IPS-18a (cell line): ENCODE measurements around the gene CENPO.

Source experiments
- H3K27ac ChIP-seq: one replicate; pipeline ENCODE4 v1.5.1; 2013; ENCODE audit warnings: low read length
- H3K27me3 ChIP-seq: one replicate; pipeline ENCODE4 v1.6.1; 2013; ENCODE audit warnings: mild to moderate bottlenecking, low read length; ENCODE audit not compliant: control insufficient read depth, insufficient read depth
- H3K36me3 ChIP-seq: one replicate; pipeline ENCODE4 v1.6.1; 2013; ENCODE audit warnings: low read depth, low read length; ENCODE audit not compliant: control insufficient read depth
- H3K4me1 ChIP-seq: one replicate; pipeline ENCODE4 v1.6.1; 2013; ENCODE audit warnings: low read depth, low read length; ENCODE audit not compliant: control insufficient read depth
- H3K4me3 ChIP-seq: one replicate; pipeline ENCODE4 v1.5.1; 2013; ENCODE audit warnings: low read length
- H3K9ac ChIP-seq: one replicate; pipeline ENCODE4 v1.6.1; 2013; ENCODE audit warnings: mild to moderate bottlenecking, low read length, moderate library complexity
- H3K9me3 ChIP-seq: one replicate; pipeline ENCODE4 v1.6.1; 2013; ENCODE audit warnings: low read depth, low read length; ENCODE audit not compliant: control insufficient read depth

Gene CENPO

DNA sequence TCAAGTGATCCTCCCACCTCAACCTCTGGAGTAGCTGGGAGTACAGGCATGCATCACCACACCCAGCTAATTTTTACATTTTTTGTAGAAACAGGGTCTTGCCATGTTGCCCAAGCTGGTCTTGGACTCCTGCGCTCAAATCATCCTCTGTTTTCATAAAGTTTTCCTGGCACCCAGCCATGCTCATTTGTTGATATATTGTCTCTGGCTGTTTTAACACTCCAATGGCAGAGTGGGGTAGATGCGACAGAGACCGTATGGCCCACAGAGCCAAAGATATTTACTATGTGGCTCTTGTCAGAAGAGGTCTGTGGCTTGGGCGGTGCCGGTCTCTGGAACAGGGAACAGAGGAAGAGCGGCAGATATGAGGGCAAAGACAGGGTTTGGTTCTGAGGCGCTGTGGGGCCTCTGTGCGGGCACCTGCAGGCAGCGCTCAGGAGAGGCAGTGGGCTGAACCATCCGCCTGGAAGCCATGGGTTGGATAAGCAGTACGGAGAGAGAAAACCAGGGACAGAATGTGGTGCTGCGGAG lies 50.2 kb downstream of the CENPO start:
- no peak overlapping the region for H3K9ac ChIP-seq
- H3K4me3 ChIP-seq = no peak overlapping the region
- H3K36me3 ChIP-seq = no peaks in the 10 kb centered on the region
- no peaks in the 10 kb centered on the region for H3K9me3 ChIP-seq
- no peaks in the 10 kb centered on the region for H3K4me1 ChIP-seq
- H3K27ac ChIP-seq = no peak overlapping the region
- H3K27me3 ChIP-seq = no peaks in the 10 kb centered on the region

- Histone ChIP-seq H3K36me3 (no peaks in the 10 kb centered on the region), H3K9ac (no peak overlapping the region)
Measured at GRCh38 chr2:24844023-24844685, 50.9 kb downstream of the CENPO start.

DNA sequence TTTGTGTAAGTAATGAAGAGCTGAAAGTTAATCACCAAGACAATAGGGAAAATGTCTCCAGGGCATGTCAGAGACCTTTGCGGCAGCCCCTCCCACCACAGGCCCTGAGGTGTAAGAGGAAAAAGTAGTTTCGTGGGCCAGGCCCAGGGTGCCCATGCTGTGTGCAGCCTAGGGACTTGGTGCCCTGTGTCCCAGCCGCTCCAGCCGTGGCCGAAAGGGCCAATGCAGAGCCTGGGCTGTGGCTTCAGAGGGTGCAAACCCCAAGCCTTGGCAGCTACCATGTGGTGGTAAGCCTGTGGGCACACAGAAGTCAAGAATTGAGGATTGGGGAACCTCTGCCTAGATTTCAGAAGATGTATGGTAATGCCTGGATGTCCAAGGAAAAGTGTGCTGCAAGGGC lies 52.5 kb downstream of the CENPO start:
- H3K36me3 ChIP-seq = no peaks in the 10 kb centered on the region
- H3K27ac ChIP-seq = no peak overlapping the region
- no peak overlapping the region for H3K4me3 ChIP-seq
- H3K9ac ChIP-seq = no peak overlapping the region
- H3K9me3 ChIP-seq = no peaks in the 10 kb centered on the region
- no peaks in the 10 kb centered on the region for H3K4me1 ChIP-seq
- no peaks in the 10 kb centered on the region for H3K27me3 ChIP-seq

More at GRCh38 chr2:24844023-24844685, 50.9 kb downstream of the CENPO start:
- no peaks in the 10 kb centered on the region for H3K27me3 ChIP-seq
- H3K4me1 ChIP-seq = no peaks in the 10 kb centered on the region
- H3K27ac ChIP-seq = no peak overlapping the region
- no peak overlapping the region for H3K4me3 ChIP-seq
- H3K9me3 ChIP-seq = no peaks in the 10 kb centered on the region

GRCh38 chr2:24850944-24851343 lies 57.7 kb downstream of the CENPO start:
- H3K27me3 ChIP-seq = no peaks in the 10 kb centered on the region
- H3K27ac ChIP-seq = no peak overlapping the region
- no peaks in the 10 kb centered on the region for H3K36me3 ChIP-seq
- no peak overlapping the region for H3K4me3 ChIP-seq
- no peaks in the 10 kb centered on the region for H3K9me3 ChIP-seq
- H3K9ac ChIP-seq = no peak overlapping the region
- no peaks in the 10 kb centered on the region for H3K4me1 ChIP-seq

- no peak overlapping the region for H3K4me3 ChIP-seq
- H3K9ac ChIP-seq = no peak overlapping the region
Measured at GRCh38 chr2:24852026-24852425, 58.8 kb downstream of the CENPO start.

DNA sequence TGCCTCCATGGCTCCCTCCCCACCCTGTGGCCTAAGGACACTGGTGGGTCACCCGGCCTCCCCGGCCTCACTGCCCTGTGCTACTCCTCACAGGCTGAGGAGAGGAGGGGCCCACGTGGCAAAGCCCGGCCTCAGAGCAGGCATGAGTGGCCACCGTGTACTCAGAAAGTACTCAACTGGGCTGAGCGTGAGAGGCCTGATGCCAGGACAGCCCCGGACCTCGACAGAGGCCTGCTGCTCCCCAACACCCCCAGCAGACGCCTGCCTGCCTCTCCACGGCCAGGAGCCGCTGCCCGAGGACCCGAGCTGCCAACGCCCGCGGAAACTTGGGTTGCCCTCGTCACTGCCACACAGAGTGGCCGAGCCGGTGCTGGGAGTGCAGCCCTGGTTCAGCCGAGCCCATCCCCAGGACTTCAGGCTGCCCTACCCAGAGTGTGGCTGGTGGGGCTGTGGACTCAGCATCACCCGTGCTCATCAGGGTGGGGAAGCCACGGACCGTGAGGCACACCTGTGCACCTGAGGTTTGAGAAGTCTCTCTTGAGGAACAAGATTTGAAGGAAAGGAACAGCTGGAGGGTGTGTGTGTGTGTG lies 59.3 kb downstream of the CENPO start:
- no peak overlapping the region for H3K4me3 ChIP-seq
- no peaks in the 10 kb centered on the region for H3K27me3 ChIP-seq
- H3K36me3 ChIP-seq = no peaks in the 10 kb centered on the region
- H3K9ac ChIP-seq = no peak overlapping the region
- H3K4me1 ChIP-seq = no peaks in the 10 kb centered on the region
- H3K9me3 ChIP-seq = no peaks in the 10 kb centered on the region
- H3K27ac ChIP-seq = no peak overlapping the region

More at GRCh38 chr2:24852026-24852425, 58.8 kb downstream of the CENPO start:
- Histone ChIP-seq H3K27me3 (no peaks in the 10 kb centered on the region), H3K27ac (no peak overlapping the region), H3K9me3 (no peaks in the 10 kb centered on the region), H3K4me1 (no peaks in the 10 kb centered on the region), H3K36me3 (no peaks in the 10 kb centered on the region)

- H3K9ac ChIP-seq = no peak overlapping the region
- H3K36me3 ChIP-seq = no peaks in the 10 kb centered on the region
- no peaks in the 10 kb centered on the region for H3K9me3 ChIP-seq
Measured at GRCh38 chr2:24853046-24853445, 59.8 kb downstream of the CENPO start.

DNA sequence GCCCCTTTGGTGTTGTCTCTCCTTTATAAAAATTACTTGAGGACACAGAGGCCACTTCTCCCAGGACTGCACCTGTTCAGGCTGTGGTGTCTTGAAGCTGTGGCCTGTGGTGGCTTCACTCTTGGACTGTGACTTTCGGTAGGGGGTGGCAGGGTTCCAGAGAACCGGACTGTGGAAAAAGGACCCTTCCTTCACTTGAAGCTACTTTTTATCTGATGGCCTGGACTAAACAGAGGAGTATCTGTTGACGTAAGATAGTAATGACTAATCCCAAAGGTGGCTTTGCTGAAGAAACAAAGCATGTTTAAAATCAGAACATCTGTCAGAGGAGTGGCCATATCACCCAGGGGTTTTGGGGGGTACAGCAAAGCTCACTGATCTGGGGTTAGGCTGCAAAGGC lies 60.8 kb downstream of the CENPO start:
- Histone ChIP-seq H3K36me3 (no peaks in the 10 kb centered on the region), H3K27ac (no peak overlapping the region), H3K9ac (no peak overlapping the region), H3K4me3 (no peak overlapping the region), H3K4me1 (no peaks in the 10 kb centered on the region), H3K27me3 (no peaks in the 10 kb centered on the region), H3K9me3 (no peaks in the 10 kb centered on the region)

More at GRCh38 chr2:24853046-24853445, 59.8 kb downstream of the CENPO start:
- Histone ChIP-seq H3K27ac (no peak overlapping the region), H3K27me3 (no peaks in the 10 kb centered on the region), H3K4me1 (no peaks in the 10 kb centered on the region), H3K4me3 (no peak overlapping the region)

- H3K9me3 ChIP-seq = no peaks in the 10 kb centered on the region
- H3K9ac ChIP-seq = no peak overlapping the region
- H3K4me1 ChIP-seq = no peaks in the 10 kb centered on the region
- H3K4me3 ChIP-seq = no peak overlapping the region
- H3K27me3 ChIP-seq = no peaks in the 10 kb centered on the region
- H3K27ac ChIP-seq = no peak overlapping the region
- H3K36me3 ChIP-seq = no peaks in the 10 kb centered on the region
Measured at GRCh38 chr2:24855022-24855622, 61.9 kb downstream of the CENPO start.

DNA sequence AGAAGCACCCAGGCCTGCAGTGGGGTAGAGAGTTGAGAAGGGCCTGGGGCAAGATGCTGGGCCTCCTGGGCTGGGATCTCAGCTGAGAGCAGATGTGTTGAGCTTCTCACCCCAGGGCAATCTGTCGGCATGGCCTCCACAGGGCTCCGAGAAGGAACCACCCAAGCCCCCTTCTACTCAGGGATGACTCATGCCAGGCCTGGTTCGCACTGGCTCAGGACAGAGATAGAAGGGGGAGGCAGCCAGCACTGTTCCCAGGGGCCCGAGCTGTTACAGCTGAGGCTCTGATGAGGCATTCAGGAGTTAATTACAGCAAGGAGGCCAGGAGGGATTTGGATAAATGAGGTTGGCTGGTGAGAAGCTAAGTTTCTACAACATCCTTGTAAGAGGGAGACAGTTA lies 62.5 kb downstream of the CENPO start:
- Histone ChIP-seq H3K4me3 (no peak overlapping the region), H3K27ac (no peak overlapping the region), H3K9ac (no peak overlapping the region), H3K36me3 (no peaks in the 10 kb centered on the region), H3K27me3 (no peaks in the 10 kb centered on the region), H3K4me1 (no peaks in the 10 kb centered on the region), H3K9me3 (no peaks in the 10 kb centered on the region)

GRCh38 chr2:24856791-24857211 lies 63.6 kb downstream of the CENPO start:
- no peaks in the 10 kb centered on the region for H3K36me3 ChIP-seq
- no peaks in the 10 kb centered on the region for H3K9me3 ChIP-seq
- H3K9ac ChIP-seq = no peak overlapping the region
- H3K27ac ChIP-seq = no peak overlapping the region
- H3K4me1 ChIP-seq = no peaks in the 10 kb centered on the region
- H3K4me3 ChIP-seq = no peak overlapping the region
- H3K27me3 ChIP-seq = no peaks in the 10 kb centered on the region
